Activated naive CD4-positive, alpha-beta T cell (primary cell): ENCODE data around the gene OLIG1.

ENCODE experiments used
- DNase-seq, 4 experiments: peaks; one replicate each; lab custom pipeline; 2025; lab: John Stamatoyannopoulos, UW

OLIG1 gene, protein sequence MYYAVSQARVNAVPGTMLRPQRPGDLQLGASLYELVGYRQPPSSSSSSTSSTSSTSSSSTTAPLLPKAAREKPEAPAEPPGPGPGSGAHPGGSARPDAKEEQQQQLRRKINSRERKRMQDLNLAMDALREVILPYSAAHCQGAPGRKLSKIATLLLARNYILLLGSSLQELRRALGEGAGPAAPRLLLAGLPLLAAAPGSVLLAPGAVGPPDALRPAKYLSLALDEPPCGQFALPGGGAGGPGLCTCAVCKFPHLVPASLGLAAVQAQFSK

DNA sequence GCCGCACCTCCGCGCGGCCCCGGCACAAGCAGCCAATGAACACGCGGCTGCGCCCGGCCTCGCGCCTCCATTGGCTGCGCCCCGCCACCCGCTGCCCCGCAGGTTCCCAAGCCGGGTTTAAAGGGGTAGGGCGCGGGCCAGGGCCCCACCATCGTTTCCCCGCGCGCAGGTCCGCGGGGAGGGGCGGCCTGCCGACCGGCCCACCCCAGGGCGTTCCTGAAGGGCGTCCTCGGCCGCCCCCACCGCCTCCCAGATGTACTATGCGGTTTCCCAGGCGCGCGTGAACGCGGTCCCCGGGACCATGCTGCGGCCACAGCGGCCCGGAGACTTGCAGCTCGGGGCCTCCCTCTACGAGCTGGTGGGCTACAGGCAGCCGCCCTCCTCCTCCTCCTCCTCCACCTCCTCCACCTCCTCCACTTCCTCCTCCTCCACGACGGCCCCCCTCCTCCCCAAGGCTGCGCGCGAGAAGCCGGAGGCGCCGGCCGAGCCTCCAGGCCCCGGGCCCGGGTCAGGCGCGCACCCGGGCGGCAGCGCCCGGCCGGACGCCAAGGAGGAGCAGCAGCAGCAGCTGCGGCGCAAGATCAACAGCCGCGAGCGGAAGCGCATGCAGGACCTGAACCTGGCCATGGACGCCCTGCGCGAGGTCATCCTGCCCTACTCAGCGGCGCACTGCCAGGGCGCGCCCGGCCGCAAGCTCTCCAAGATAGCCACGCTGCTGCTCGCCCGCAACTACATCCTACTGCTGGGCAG is at the start of gene OLIG1:
Gene OLIG1 (plus strand): TSS at position 148 of the 750 bp plus-strand sequence. CDS start 106 bp downstream, at position 254.
- no peak for DNase-seq

GRCh38 chr21:33020558-33021100 is 49.3 kb upstream of the OLIG1 start:
- DNase-seq, result no peak

DNA sequence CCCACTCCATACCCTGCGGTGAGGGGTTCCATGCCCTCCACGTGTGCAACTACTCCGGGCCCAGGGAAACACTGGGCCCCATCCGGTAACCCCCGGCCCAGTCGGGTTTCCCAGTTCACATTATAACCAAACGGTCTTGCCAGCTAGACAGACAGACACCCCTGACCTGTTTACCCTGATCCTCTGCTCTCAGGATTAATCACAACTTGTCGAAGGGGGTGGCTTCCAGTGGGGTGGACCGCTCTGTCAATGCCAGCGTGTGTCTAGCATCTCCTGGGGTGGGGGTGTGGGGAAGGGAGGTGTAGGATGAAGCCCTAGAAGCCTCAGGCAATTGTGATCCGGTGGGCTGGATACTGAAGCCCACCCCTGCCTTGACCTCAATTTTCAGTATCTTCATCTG is 48.8 kb upstream of the OLIG1 start:
- DNase-seq, result no peak

DNA sequence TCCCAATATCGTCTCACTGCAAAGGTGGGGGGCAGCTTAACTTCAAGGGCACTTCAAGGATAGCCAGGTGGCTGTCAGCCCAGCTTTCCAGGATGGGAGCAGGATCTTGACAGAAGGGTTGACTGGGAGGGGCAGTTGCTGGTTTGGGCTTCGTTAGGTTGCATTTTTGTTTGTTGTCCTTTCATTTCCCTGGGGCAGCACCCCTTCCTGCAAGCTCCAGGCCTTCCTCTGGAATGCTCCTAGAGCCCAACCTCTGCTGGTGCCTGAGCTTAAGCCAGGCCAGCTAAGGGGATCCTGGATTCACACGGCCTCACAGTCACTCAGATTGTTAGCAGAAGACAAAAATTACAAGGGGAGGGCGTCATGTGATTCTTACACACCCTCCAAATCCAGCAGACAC is 48.3 kb upstream of the OLIG1 start:
- no peak for DNase-seq

DNA sequence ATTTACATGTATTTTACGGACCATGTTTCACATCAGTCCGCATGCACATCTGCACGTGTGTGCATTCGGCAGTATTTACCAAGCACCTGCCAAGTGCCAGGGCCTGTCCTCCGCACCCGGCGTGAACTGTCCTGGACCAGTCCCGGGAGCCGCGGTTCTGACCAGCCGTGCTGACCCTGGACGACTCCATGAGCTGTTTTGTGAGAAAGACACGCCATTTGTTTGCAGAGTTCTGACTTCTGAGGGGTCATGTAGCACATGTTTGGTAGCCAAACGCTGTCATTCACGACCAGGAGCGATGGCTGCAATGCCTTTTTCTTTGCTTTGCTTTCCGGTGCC is 47.5 kb upstream of the OLIG1 start:
- no peak for DNase-seq

GRCh38 chr21:33022828-33023573 is 46.9 kb upstream of the OLIG1 start:
- DNase-seq, result no peak

GRCh38 chr21:33023574-33024200 is 46.3 kb upstream of the OLIG1 start:
- no peak for DNase-seq

GRCh38 chr21:33024201-33025103 is 45.5 kb upstream of the OLIG1 start:
- no peak for DNase-seq

DNA sequence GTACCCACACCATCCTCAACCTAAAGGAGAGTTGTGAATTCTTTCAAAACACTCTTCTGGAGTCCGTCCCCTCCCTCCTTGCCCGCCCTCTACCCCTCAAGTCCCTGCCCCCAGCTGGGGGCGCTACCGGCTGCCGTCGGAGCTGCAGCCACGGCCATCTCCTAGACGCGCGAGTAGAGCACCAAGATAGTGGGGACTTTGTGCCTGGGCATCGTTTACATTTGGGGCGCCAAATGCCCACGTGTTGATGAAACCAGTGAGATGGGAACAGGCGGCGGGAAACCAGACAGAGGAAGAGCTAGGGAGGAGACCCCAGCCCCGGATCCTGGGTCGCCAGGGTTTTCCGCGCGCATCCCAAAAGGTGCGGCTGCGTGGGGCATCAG is 44.8 kb upstream of the OLIG1 start:
- DNase-seq, result no peak

DNA sequence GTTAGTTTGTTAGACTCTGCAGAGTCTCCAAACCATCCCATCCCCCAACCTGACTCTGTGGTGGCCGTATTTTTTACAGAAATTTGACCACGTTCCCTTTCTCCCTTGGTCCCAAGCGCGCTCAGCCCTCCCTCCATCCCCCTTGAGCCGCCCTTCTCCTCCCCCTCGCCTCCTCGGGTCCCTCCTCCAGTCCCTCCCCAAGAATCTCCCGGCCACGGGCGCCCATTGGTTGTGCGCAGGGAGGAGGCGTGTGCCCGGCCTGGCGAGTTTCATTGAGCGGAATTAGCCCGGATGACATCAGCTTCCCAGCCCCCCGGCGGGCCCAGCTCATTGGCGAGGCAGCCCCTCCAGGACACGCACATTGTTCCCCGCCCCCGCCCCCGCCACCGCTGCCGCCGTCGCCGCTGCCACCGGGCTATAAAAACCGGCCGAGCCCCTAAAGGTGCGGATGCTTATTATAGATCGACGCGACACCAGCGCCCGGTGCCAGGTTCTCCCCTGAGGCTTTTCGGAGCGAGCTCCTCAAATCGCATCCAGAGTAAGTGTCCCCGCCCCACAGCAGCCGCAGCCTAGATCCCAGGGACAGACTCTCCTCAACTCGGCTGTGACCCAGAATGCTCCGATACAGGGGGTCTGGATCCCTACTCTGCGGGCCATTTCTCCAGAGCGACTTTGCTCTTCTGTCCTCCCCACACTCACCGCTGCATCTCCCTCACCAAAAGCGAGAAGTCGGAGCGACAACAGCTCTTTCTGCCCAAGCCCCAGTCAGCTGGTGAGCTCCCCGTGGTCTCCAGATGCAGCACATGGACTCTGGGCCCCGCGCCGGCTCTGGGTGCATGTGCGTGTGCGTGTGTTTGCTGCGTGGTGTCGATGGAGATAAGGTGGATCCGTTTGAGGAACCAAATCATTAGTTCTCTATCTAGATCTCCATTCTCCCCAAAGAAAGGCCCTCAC is 44.2 kb upstream of the OLIG1 start, which contains the start of gene OLIG2:
Gene OLIG2 (plus strand): TSS at position 447 of the 954 bp plus-strand sequence. CDS start 928 bp downstream, outside the sequence.
- no peak for DNase-seq

GRCh38 chr21:33026443-33026858 is 43.5 kb upstream of the OLIG1 start:
- DNase-seq, result no peak

DNA sequence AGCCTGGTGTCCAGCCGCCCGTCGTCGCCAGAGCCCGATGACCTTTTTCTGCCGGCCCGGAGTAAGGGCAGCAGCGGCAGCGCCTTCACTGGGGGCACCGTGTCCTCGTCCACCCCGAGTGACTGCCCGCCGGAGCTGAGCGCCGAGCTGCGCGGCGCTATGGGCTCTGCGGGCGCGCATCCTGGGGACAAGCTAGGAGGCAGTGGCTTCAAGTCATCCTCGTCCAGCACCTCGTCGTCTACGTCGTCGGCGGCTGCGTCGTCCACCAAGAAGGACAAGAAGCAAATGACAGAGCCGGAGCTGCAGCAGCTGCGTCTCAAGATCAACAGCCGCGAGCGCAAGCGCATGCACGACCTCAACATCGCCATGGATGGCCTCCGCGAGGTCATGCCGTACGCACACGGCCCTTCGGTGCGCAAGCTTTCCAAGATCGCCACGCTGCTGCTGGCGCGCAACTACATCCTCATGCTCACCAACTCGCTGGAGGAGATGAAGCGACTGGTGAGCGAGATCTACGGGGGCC is 43.0 kb upstream of the OLIG1 start:
- no peak for DNase-seq

DNA sequence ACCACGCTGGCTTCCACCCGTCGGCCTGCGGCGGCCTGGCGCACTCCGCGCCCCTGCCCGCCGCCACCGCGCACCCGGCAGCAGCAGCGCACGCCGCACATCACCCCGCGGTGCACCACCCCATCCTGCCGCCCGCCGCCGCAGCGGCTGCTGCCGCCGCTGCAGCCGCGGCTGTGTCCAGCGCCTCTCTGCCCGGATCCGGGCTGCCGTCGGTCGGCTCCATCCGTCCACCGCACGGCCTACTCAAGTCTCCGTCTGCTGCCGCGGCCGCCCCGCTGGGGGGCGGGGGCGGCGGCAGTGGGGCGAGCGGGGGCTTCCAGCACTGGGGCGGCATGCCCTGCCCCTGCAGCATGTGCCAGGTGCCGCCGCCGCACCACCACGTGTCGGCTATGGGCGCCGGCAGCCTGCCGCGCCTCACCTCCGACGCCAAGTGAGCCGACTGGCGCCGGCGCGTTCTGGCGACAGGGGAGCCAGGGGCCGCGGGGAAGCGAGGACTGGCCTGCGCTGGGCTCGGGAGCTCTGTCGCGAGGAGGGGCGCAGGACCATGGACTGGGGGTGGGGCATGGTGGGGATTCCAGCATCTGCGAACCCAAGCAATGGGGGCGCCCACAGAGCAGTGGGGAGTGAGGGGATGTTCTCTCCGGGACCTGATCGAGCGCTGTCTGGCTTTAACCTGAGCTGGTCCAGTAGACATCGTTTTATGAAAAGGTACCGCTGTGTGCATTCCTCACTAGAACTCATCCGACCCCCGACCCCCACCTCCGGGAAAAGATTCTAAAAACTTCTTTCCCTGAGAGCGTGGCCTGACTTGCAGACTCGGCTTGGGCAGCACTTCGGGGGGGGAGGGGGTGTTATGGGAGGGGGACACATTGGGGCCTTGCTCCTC is 42.3 kb upstream of the OLIG1 start:
- DNase-seq, result peak in 1 of 4 experiments; percentile 16

GRCh38 chr21:33028287-33028670 is 41.7 kb upstream of the OLIG1 start:
- no peak for DNase-seq

DNA sequence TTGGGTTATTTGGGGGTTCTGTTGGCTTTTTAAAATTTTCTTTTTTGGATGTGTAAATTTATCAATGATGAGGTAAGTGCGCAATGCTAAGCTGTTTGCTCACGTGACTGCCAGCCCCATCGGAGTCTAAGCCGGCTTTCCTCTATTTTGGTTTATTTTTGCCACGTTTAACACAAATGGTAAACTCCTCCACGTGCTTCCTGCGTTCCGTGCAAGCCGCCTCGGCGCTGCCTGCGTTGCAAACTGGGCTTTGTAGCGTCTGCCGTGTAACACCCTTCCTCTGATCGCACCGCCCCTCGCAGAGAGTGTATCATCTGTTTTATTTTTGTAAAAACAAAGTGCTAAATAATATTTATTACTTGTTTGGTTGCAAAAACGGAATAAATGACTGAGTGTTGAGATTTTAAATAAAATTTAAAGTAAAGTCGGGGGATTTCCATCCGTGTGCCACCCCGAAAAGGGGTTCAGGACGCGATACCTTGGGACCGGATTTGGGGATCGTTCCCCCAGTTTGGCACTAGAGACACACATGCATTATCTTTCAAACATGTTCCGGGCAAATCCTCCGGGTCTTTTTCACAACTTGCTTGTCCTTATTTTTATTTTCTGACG is 41.1 kb upstream of the OLIG1 start:
- DNase-seq, result peak in 1 of 4 experiments; percentile 11

GRCh38 chr21:33029385-33029921 is 40.5 kb upstream of the OLIG1 start:
- DNase-seq, result no peak

- DNase-seq, result no peak
Measured at GRCh38 chr21:33029975-33030461, 39.9 kb upstream of the OLIG1 start.

DNA sequence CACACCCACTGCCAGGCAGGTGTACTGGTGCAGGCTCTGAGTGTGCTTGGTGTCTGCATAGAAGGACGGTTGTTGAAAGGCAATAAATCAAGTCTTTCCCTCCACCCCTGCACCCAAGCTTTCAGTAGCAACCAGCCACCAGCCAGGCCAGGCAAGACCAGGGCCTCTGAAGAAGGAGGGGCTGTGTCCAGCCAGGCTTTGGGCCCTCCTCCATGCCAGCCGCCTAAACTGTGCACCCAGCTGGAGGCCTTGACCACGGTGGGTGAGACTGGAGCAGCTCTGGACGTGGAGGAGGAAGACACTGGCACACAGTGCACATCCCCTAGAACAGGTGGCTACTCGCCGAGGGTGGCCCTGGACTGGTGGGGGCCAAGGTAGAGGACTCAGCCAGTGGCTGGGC is 39.3 kb upstream of the OLIG1 start:
- no peak for DNase-seq
